KBM-7 (cell line): ENCODE measurements around the gene BOLA3.
"Not testable (repeated sequence)": the region's sequence is repeated elsewhere in the genome, so short reads cannot be mapped to it uniquely, and the experiment has no call there.

ENCODE experiments used
- DNase-seq: peaks from one replicate; pipeline ENCODE4 v3.0.0-alpha.2; 2015
- in situ Hi-C: fragments of 300-500 bp; cut with MboI; formaldehyde crosslinking; loops from 2 replicates; pipeline ENCODE4 v1.14.3; 2020; ENCODE audit warnings: low sequenced_read_pairs, low pct_unique_long_range_greater_than_20kb, mixed read lengths

BOLA3 gene

DNA sequence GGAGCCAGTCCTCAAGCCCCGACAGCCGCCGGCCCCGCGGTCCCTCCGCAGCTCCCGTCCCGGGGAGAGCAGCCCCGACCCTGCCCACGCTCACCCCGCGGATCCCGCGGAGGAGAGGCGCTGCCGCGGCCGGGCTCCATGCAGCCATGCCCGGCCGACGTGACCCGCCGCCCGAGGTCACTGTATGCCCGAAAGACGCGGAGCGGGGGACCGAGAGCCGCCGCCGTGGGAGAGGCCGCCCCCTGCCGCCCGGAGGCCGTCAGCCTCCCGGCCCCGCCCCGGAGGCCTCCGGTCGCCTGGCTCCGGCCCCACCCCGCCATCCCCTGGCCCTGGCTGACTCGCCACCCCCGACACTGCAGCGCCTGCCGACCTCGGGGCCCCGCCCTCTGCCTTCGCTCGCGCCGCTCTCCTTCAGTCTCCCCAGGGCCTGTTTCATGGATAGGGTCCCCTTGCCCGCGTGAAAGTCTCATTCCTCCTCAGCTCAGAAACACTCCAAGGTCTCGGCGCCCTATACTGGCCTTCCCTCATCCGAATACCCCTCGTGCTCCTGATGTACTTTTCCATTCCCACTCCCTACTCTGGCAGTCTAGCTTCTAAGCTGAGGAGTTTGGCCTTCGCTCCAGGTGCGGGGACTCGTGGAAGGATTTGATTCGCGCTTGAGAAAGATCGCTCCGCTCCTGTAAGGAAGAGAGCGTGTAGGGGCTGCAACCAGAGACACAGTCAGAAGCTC lies at the start of gene BOLA3:
BOLA3 (minus strand) TSS at position 186 of the 730 bp plus-strand sequence; CDS start at position 148, 38 bp downstream.
- in situ Hi-C loops = no loop called here
- DNase-seq = peak; percentile 80

DNA sequence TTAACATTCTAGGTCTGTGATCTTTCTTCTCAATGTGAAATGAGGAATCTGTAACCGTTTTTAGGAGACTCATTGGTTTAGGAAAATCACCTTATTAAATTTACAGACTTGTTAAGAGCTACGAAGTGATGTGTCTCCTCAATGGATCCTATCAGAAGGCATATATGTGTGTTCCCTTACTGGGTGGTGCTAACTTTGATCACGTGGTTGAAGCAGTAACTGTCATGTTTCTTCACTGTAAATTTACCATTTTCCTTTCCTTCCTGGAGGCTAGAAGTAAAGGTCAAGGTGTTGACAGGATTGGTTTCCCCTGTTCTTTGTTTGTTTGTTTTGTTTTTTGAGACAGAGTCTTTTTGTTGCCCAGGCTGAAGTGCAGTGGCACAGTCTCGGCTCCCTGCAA lies 49.3 kb upstream of the BOLA3 start:
- no peak for DNase-seq
- in situ Hi-C loops = no loop called here

DNA sequence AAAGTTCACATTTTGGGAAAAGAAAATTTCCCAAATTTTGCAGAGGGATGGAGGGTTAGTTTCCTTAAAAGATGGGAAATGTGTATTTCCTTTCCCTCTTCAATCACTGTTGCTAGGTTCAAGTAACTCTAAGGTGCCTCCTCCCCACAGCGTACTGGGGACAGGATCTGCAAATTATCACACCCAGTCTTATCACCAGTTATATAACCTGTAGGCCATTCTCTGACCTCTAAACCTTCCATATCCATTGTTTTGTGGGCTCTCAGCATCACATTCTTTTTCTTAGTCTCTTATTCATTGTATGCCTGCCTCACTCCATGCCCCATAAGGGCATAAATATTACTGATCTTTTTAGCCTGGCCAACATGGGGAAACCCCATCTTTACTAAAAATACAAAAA lies 47.1 kb upstream of the BOLA3 start:
- in situ Hi-C loops = no loop called here

GRCh38 chr2:74191596-74192380 lies 44.1 kb upstream of the BOLA3 start:
- DNase-seq = no peak
- in situ Hi-C loops = no loop called here

More for the DNA sequence above, 47.1 kb upstream of the BOLA3 start:
- DNase-seq = no peak

- no peak for DNase-seq
- in situ Hi-C loops = no loop called here
These were observed 41.0 kb upstream of the BOLA3 start for GRCh38 chr2:74188696-74189095.

DNA sequence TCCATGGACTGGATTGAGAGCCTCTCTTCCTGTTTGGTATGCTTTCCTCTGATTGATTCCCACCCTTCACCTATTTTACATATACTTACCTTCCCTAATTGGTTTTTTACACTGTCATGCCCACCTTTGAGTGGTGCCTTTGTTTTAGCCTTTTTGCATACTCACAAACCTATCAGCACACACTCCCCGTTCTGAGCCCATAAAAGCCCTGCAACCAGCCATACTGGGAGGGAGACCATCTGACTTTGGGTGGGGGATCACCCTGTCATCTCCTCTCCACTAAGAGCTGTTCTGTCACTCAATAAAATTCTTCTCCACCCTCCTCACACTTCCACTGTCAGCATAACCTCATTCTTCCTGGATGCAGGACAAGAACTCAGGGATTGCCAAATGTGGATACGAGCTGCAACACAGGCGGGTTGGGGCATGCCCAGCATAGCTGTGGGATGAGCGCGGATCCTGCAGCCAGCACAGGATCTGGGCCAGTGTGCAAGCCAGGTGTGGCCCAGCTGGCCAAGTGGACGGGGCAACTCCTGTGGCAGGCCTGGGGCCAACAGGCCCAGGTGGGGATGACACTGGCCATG lies 40.4 kb upstream of the BOLA3 start:
- in situ Hi-C loops = no loop called here
- no peak for DNase-seq

DNA sequence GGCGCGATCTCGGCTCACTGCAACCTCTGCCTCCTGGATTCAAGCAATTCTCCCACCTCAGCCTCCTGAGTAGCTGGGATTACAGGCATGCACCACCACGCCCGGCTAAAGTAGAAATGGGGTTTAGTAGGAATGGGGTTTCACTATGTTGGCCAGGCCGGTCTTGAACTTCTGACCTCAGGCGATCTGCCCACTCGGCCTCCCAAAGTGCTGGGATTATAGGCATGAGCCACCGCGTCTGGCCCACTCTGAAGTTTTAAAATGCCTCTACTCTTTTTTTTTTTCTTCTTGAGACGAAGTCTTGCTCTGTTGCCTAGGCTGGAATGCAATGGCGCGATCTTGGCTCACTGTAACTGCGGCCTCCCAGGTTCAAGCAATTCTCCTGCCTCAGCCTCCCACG lies 39.0 kb upstream of the BOLA3 start:
- in situ Hi-C loops, DNase-seq: not testable (repeated sequence)

DNA sequence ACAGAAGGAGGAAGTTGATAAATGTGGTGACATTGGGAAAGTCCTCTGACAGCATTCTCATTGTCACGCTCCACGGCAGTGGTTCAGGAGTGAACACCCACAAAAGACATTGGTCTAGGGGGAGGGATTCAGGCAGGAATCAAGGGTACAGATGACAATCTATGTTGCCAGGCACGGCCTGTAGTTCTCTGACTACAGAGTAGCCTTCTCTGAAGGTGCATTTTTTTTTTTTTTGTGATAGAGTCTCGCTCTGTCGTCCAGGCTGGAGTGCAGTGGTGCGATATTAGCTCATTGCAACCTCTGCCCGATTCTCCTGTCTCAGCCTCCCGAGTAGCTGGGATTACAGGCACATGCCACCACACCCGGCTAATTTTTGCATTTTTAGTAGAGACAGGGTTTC lies 38.3 kb upstream of the BOLA3 start:
- peak; percentile 99 for DNase-seq
- in situ Hi-C loops = no loop called here

DNA sequence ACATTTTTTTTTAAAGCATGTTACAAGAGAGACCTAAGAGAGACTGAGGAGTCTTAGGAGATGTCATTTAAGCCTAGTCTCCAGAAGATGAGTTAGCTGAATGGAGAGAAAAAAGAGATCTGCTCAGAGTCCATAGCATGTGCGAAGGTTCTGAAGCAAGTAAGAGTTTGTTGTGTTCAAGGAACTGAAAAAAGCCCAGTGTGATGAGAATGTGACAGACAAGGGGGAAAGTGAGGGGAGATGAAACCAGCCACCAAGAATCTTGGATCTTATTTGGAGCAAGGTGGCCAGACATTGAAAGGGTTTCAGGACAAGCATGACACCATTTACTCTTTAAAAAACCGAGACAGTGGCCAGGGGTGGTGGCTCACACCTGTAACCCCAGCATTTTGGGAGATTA lies 36.2 kb upstream of the BOLA3 start:
- in situ Hi-C loops = no loop called here
- DNase-seq = no peak

DNA sequence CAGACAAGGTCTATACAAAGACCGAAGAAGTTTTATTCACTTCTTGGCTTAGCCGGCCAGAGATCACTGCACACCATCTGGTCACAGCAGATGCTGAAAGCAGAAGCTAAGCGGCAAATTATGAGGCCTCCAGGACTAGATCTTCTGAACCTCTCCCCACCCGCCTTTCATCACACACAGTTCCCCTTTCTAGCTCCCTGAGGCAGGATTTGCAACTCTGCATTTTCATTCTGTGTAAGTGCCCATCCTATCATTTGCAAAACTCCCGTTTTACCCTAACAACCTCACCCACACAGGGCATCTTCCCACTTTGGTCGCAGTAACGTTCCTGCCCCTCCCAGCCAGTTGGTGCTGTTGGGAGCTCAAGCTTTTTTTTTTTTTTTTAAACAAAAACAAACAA lies 34.0 kb upstream of the BOLA3 start:
- in situ Hi-C loops = no loop called here

GRCh38 chr2:74179063-74179865 lies 31.6 kb upstream of the BOLA3 start:
- no peak for DNase-seq

More for the DNA sequence above, 34.0 kb upstream of the BOLA3 start:
- DNase-seq = peak; percentile 95

GRCh38 chr2:74178211-74179062 lies 30.7 kb upstream of the BOLA3 start, which contains the start of gene MOB1A:
MOB1A (minus strand) TSS chr2:74178879; CDS start chr2:74178674, 205 bp downstream.
- in situ Hi-C loops = no loop called here
- DNase-seq = peak; percentile 99

More at GRCh38 chr2:74179063-74179865, 31.6 kb upstream of the BOLA3 start:
- in situ Hi-C loops = no loop called here

GRCh38 chr2:74177696-74178095 lies 30.0 kb upstream of the BOLA3 start:
- no peak for DNase-seq
- in situ Hi-C loops = no loop called here

- no peak for DNase-seq
- in situ Hi-C loops = no loop called here
These were observed 27.2 kb upstream of the BOLA3 start for GRCh38 chr2:74174909-74175308.

DNA sequence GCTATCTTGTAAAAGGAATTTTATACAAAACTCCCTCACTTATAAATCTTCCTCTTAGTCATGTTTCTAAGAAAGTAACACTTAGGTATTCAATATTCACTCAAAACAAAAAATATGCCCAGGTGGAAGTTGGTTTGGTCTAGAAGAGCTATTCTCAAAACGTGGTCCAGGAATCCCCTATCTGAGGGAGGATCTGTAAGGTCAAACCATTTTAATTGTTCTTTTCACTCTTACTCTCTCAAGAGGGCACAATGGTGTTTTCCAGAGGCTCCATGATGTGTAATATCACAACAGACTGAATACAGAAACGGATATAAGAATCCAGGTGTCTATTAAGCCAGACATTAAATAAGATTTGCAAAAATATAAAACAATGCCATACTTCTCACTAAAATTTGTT lies 21.0 kb upstream of the BOLA3 start:
- no peak for DNase-seq
- in situ Hi-C loops = no loop called here

DNA sequence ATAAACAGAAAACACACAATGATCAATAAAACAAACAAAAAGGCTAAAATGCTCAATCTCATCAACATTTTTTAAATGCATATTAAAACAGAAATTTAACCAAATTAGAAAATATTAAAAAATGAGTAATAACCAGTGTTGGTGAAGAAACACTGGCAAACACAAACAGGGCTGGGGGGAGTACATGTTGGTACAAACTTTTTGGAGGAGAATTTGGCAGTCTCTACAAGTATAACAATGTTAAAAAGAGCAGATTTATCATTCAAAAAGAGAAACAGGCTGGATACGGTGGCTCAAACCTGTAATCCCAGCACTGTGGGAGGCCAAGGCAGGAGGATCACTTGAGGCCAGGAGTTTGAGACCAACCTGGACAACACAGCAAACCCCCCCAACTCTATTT lies 17.0 kb upstream of the BOLA3 start:
- in situ Hi-C loops = no loop called here
- DNase-seq = no peak

GRCh38 chr2:74162951-74163350 lies 15.2 kb upstream of the BOLA3 start:
- DNase-seq = no peak
- in situ Hi-C loops = no loop called here

- no peak for DNase-seq
- in situ Hi-C loops = no loop called here
These were observed 8.1 kb upstream of the BOLA3 start for GRCh38 chr2:74155830-74156229.
